Activated gamma-delta T cell treated with Interleukin-2 at 50 U/mL for 16 hours (primary cell): ENCODE results near the gene LRRC1.

Experiments used
- DNase-seq: peaks from one replicate; pipeline ENCODE4 v3.0.0-alpha.2; 2020

LRRC1 gene

GRCh38 chr6:53896196-53896595 is 101.4 kb downstream of the LRRC1 start:
- no peak for DNase-seq

GRCh38 chr6:53898026-53898795 is 103.4 kb downstream of the LRRC1 start:
- no peak for DNase-seq

- no peak for DNase-seq
Measured at GRCh38 chr6:53899512-53899911, 104.7 kb downstream of the LRRC1 start.

DNA sequence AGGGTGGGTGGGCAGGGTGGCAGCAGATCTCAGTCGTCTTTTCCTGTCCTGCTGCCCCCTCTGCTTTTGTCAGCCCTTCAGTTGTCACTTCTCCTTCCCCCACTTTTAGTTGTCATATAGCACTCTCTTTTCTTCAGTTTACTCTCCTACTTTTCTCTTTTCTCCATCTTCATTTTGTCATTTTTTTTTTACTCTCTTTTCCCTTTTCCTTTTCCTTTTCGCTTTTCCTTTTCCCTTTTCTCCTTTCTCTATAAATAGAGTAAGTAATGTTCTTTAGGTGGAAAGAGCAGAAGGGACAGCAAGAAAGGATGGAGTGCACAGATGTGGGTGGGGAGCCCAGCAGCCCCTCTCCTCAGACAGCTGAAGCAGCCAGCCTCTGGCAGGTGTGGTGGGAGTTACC is 108.6 kb downstream of the LRRC1 start:
- DNase-seq, result no peak

GRCh38 chr6:53906103-53906502 is 111.3 kb downstream of the LRRC1 start:
- DNase-seq, result no peak

DNA sequence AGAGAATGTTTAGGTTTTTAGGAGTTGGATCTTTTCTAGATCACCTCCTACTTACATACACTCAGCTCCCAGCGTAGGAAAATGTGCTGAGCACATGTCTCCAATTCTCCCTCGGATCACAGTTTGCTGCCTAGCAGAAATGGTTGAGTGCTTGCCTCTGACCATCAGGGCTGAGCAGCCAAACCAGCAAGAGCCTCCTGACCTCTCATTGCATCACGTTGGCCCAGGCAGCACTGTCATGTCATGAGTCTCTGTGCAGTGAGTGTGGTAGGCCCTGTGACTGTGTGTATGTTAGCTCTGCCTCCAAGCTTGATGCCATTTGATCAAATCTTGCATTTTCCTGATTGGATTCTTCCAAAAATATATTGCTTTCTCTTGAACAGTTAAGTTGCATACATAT is 112.0 kb downstream of the LRRC1 start:
- DNase-seq, result no peak

- no peak for DNase-seq
Measured at GRCh38 chr6:53910834-53911233, 116.0 kb downstream of the LRRC1 start.

- no peak for DNase-seq
Measured at GRCh38 chr6:53912661-53913060, 117.9 kb downstream of the LRRC1 start.

GRCh38 chr6:53913286-53913685 is 118.5 kb downstream of the LRRC1 start:
- DNase-seq, result no peak

GRCh38 chr6:53915026-53915691 is 120.4 kb downstream of the LRRC1 start:
- no peak for DNase-seq

DNA sequence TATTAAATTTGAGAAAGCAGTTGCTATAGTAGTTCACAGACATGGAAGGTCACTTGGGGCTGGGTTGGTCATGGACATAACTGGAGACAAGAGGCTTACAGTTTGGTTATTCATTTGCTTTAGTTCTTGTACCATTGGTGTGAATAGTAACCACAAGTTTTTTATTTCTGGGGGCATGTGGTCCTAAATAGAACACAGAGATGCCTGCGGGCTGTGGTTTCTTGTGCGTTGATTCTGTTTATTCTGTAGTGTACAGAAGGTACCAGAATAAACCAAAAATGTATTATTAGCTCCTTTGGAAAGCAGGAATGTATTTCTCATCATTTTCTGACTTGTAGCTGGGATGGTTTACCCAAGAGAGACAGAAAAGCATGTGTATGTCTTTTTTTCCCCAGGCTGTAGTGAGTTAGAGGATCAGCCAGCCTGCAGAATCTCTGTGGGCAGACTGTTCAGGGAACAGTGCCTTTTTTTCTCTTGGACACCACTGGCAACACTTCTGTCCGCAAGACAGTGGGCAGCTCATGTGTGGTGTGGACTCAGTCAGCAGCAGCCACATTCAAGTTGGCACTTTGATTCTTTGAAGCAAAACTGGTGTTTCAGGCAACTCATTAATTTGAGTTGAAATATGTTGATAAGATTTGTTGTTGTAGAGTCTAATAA is 122.1 kb downstream of the LRRC1 start:
- DNase-seq, result no peak

GRCh38 chr6:53917464-53917842 is 122.6 kb downstream of the LRRC1 start:
- DNase-seq, result no peak

DNA sequence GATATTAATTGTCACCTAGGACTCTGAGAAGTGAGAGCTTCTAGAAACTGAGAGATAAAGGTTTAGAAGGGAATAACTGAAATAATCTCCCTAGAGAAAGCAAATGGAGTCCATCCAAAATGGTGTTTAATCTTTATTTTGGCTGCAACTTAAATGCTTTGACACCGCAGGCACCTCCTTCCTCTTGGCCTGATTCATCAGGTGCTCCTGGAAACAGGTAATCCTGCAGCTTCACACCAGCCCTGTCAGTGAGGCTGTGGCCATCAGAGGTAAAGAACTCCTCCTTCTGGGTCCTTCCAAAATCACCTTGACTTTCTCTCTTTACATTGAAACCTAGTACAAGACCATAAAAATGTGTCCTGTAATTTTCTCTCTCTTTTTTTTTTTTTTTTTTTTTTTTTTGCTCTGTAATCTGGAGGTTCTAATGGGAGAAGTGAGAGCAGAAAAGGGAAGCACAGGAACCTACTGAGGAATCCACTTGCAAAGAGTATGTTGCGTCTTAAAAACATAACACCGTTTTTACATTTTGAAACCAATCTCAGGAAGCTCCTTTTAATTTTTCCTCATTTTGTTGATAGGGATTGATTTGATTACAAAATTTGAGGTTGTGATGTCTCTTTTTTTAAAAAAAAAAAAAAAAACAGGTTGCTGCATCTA is 124.2 kb downstream of the LRRC1 start:
- DNase-seq, result no peak

DNA sequence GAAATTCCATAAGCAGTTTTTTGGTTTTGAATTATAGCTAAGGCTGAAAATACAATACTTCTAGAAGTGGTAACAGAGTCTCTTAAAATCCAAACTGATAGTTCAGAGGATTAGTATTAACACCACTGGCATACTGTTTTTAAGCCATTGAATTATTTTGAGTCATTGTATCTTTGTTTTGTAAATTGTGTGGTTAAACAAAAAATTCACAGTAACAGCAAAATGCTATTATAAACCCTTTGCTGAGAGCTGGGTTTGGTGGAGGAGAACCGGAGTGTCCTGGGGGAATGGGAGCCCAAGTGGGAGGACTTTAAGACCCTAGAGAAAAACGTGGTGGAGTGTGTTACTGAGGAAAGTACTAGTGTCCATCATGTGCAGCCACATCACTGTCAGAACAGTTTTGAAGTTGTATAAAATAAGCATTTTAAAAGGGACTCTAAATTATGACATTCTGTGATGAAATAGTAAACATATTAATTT is 125.1 kb downstream of the LRRC1 start:
- no peak for DNase-seq

DNA sequence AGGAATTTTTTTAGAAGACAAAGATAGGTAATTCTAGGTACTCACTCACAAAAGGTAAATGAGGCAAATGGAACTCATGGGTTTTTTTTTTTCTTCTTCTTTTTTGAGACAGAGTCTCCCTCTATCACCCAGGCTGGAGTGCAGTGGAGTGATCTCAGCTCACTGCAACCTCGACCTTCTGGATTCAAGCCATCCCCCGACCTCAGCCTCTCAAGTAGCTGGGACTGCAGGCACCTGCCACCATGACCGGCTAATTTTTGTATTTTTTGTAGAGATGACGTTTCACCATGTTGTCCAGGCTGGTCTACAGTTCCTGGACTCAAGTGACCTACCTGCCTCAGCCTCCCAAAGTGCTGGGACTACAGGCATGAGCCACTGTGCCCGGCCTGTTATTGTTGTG is 126.1 kb downstream of the LRRC1 start:
- no peak for DNase-seq

GRCh38 chr6:53921639-53922038 is 126.8 kb downstream of the LRRC1 start:
- DNase-seq, result no peak

DNA sequence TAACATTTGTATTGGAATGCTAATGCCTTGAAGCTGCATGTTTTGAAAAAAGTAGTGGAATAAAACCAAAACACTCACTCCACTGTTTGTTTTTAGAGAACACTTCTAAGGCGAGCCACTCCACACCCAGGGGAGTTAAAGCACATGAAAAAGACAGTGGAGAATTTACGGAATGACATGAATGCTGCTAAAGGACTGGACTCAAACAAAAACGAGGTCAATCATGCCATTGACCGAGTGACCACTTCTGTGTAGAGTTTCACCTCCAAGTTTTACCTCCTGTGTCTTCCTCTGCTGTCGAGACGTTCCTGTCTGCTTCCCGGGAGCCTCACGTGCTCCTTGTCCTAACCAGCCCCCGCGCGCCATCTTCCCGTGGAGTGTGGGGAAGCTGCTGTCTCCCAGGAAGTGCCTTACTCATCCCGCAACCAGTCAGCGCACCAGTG is 127.8 kb downstream of the LRRC1 start:
- DNase-seq, result no peak

DNA sequence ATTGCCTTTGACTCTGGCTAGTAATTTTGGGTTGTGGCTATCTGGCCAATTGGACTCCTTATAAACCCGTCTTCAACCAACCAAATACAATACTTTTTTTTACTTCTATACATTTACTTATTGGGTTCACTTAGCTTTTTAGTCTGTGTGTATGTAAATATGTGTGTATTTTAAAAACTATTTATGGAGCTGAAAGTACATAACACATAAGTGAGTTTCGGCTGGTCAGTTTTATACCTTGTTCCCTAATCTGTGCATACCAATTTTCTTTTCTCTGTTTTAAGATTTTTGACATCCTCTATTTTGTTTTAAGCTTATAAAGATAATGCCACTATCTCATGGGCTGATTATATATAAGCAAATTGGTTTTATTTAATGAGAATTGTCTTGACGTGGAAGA is 129.5 kb downstream of the LRRC1 start:
- DNase-seq, result no peak

DNA sequence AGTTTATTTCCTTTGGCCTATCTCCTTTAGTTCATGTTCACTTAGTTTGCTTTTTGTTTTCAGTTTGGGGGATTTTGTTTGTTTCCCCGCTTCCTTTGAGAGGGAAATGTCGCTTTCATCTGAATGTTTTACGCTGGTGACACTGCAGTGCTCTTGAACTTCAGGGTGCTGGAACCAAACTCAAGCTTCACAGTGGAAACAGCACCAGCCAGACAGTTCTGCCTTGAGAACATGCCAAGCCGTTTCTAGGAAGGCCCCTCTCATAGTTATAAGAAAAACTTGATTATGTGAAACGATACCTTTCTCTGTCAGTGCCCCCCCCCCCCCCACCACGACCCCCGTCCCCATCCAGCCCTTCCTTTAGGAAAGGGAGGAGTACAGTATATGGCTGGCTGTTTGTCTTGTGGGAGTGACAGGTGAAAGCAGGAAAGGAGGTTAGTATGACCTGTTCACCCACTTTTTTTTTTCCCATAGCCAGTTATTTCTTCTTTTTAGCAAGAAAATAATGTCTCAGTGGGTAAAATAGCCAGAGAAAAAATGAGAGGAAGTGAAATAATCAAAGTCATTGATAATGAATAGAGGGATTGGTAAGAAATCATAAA is 130.1 kb downstream of the LRRC1 start:
- DNase-seq, result no peak

DNA sequence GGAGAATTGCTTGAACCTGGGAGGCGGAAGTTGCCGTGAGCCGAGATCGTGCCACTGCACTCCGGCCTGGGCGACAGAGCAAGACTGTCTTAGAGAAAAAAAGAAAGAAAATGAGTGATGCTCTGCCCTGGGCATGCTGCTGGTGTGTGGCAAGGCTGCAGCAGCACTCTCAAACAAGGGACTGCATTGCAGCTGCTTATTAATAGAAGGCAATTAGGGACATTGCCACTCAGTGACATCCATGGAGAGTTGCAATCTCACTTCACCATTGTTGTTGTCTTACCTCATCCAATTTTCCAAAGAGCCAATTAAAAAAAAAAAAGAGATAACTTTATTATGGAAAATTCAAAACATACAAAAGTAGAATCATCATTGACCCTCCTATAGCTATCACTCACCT is 131.1 kb downstream of the LRRC1 start:
- DNase-seq, result no peak

DNA sequence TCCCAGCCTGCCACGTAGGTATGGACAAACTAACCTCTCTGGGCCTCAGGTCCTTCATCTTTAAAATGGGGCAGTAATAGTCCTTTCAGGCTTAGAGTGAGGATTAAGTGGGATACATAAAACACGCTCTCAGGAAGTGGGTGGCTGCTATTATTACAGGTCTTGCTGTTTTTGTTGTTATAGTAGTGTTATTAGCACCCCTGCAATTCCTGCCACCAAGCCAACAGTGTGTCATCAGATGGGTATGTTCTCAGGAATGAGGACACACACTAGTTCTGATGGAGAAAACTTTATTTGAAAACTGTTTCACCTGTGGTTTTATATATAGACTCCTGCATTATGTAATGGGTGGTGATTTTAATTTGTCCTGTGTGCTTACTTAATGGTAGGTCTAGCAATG is 131.7 kb downstream of the LRRC1 start:
- DNase-seq, result no peak

DNA sequence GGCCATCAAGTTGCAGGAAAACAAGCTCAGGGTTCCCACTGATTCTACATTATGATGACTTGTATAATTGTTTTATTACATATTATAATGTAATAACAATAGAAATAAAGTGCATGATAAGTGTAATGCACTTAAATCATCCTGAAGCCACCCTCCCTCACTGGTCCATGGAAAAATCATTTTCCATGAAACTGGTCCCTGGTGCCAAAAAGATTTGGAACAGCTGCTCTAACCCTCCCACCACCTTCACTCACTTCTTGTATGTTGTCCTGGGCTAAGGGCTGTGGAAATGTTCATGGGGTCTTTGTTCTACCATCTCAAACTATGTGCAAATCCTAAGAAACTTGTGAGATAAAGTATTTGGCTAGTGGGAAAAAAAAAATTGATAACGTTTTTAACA is 133.8 kb downstream of the LRRC1 start:
- DNase-seq, result no peak
